GM19035 (cell line): ENCODE results near the gene SOSTDC1.

Experiments used
- ATAC-seq: cut with Tn5 transposase; IDR thresholded peaks from one replicate; pipeline ENCODE4 v1.9.1; 2021; ENCODE audit not compliant: unreplicated experiment

SOSTDC1 gene

GRCh38 chr7:16420649-16421332 lies 44.7 kb downstream of the SOSTDC1 start:
- ATAC-seq = peak; percentile 83

DNA sequence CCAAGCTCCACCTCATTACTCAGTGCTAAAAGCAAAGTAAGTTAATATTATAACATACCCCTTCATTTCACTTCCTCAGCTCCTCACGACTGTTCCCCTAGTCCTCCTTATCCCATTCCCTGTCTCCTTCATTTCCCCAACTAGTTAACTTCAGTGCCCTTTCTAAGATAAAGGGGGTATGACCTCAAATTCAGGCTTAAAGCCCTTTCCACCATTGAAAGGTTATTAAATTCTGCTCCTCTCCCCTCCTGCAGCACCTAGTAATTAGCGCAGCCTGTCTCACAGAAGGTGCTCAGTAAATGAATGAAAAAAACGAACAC lies 45.2 kb downstream of the SOSTDC1 start:
- ATAC-seq = no peak

DNA sequence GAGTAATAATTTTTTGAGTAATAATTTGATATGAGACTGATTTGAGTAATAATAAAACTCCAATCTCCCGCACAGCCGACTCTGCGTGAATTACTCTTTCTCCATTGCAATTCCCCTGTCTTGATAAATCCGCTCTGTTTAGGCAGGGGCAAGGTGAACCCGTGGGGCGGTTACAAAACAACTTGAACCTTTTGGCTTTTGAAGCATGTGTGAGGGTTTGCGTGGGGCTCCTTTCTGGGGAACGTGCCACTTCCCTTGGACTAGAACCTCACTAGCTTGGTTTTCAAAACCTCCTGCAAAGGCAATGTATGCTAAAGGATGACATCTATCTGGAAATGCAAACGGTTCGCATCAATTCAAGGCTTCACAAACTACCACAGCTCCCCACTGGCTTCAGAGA lies 45.7 kb downstream of the SOSTDC1 start:
- ATAC-seq = no peak

DNA sequence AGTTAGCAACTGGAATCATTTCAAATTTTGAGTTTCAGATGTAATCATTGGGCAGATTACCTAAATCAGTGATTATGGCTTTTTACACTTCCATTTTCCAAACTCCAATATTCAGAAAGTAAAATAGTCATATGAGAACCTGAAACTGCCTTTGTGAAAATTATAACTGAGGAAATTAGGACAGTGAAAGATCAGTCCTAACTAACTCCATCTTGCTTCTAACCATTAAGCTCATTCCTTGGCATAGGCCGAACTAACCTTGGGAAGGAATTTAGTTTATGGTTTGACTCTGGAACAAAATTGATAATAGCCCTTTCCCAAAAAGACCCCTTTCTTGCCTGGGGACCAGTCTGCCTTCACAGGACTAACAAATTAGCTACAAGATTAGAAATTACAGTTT lies 46.4 kb downstream of the SOSTDC1 start:
- no peak for ATAC-seq

DNA sequence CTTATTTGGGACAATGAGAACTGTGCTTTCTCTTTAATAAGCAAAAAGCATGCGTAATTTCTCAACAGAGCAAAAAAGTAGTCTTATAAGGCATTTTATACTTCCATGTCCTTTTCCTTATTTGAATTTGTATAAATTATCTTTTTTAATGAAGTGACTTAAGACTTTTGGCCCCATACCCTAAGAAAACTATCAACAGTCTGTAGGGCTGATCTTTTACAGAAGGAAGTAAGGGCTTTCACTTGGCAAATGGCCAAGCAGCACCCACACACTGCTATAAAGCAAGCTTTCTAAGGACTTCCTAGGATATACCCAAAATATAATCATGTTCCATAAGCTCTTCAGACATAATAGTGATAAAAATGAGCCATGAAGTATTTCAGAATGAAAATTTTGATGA lies 47.6 kb downstream of the SOSTDC1 start:
- ATAC-seq = no peak

DNA sequence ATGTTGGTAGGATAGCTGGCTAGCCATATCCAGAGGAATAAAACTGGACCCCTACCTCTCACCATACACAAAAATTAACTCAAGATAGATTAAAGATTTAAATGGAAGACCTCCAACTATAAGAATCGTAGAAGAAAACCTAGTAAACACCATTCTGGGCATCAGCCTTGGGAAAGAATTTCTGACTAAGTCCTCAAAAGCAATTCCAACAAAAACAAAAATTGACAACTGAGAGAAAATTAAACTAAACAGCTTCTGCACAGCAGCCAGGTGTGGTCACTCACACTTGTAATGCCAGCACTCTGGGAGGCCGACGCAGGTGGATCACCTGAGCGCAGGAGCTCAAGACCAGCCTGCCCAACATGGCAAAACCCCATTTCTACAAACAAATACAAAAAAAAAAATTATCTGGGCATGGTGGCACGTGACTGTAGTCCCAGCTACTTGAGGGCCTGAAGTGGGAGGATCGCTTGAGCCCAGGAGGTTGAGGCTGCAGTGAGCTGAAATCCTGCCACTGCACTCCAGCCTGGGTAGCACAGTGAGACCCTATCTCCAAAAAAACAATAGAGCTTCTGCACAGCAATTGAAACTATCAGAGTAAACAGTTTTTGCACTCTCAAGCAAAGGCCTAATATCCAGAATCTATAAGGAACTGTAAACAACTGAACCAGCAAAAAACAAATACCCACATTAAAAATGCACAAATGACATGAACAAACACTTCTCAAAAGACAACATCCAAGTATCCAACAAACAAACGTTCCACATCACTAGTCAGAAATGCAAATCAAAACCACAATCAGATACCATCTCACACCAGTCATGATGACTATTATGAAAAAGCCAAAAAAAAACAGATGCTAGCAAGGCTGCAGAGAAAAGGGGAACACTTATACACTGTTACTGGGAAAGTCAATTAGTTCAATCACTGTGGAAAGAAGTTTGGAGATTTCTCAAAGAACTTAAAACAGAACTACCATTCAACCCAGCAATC lies 49.0 kb downstream of the SOSTDC1 start:
- no peak for ATAC-seq

DNA sequence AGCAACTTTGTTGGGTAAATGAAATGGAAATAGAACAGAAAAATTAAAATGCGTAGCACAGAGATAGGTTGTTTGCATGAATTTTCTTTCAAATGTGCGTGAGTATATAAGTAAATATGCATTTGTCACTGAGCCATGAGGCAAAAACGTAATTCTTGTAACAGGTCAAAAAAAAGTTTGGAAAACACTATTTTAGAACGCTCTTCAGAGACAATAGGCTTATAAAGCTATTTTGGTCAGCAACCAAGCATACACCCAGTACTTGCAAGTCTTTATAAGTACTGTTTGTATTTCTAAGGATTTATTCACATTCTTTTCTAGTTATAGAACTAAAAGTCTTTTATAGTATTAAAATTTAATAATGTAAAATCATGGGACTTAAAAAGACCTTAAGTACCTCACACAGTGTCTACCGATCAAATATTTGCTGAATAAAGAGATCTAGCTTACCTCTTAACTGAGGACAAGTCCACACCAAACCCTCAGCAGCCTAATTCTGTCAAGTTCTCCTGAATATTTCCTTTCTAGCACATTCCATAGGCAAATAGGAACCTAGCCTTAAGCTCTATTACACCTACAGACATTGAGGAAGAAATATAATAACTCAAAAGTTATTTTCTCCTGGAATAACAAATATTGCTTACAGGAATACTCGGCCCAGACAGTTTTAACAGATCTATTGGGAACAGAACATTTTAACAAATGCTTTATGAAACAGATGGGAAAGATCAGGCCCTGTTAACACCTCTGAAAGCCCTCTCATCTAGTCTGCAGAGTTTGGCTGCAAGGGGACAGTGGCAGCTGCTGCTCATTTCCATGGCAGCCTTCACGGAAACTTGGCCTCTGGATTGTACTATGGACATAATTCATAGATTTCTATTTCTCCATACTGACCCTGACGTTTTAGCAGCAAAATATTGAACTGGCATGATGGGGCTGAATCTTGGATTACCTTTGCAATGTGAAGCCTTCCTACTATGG lies 53.0 kb downstream of the SOSTDC1 start:
- no peak for ATAC-seq
